Lower lobe of right lung (tissue), 2 donors: ENCODE measurements around the gene STAT5A. TPM values are rescaled to one million over a fixed set of nuclear protein-coding genes. Genes with fewer than 3 reads are reported as not detected.
"Not testable (repeated sequence)": the region's sequence is repeated elsewhere in the genome, so short reads cannot be mapped to it uniquely, and the experiment has no call there.

Source experiments
- ATAC-seq, 2 donors: fragments of 200-7000 bp; cut with Tn5 transposase; one replicate each; pipeline ENCODE4 v1.9.1; 2020 to 2022; ENCODE audit warnings: mild to moderate bottlenecking in 2 of 2, moderate library complexity in 2 of 2
- DNase-seq: peaks from one replicate; pipeline ENCODE4 v3.0.0-alpha.2; 2020
- H3K27ac ChIP-seq: fragments of 200-600 bp; one replicate; pipeline ENCODE4 v1.8.0; 2022
- H3K27me3 ChIP-seq: fragments of 200-600 bp; one replicate; pipeline ENCODE4 v1.8.0; 2022; ENCODE audit warnings: low read depth
- H3K36me3 ChIP-seq: fragments of 200-600 bp; one replicate; pipeline ENCODE4 v1.8.0; 2022; ENCODE audit warnings: mild to moderate bottlenecking
- H3K4me1 ChIP-seq: fragments of 200-600 bp; one replicate; pipeline ENCODE4 v1.8.0; 2022
- H3K4me3 ChIP-seq: fragments of 200-600 bp; one replicate; pipeline ENCODE4 v1.8.0; 2022; ENCODE audit warnings: mild to moderate bottlenecking
- H3K9me3 ChIP-seq: fragments of 200-600 bp; one replicate; pipeline ENCODE4 v1.8.0; 2022
- intact Hi-C: fragments of 100-400 bp; cut with DNase I; formaldehyde crosslinking; loops from one replicate; pipeline ENCODE4 v1.11.0; 2022
- total RNA-seq: library from RNA; stranded (reverse); fragmentation: NEBNext Ultra II Directional; extraction: Animal tissue kit (Norgen Biotek cat#: 25700); gene quantifications from one replicate; pipeline ENCODE4 v1.2.1, GENCODE V29; 2021
- TF ChIP-seq, protein P1 (sequence below): fragments of 200-600 bp; IDR thresholded peaks from one replicate; pipeline ENCODE4 v1.8.0; 2022; ENCODE audit warnings: antibody characterized with exemption, mild to moderate bottlenecking
- donor health status: DM: no; HTN: yes; CAD: no; lungs with severe emphysema.

The STAT5A gene
- total RNA-seq, 1 donor from 2014 or later: 53.3 TPM

- H3K9me3 ChIP-seq: no peaks in the 10 kb centered on the region
- intact Hi-C loops: no loop called here
- H3K36me3 ChIP-seq: peaks cover 29% of the 10 kb centered on the region
- ATAC-seq: peak; percentile 3 to 4
- H3K27me3 ChIP-seq: no peaks in the 10 kb centered on the region
- H3K4me1 ChIP-seq: peaks cover 40% of the 10 kb centered on the region
- no peak for DNase-seq
- TF ChIP-seq, protein P1, sequence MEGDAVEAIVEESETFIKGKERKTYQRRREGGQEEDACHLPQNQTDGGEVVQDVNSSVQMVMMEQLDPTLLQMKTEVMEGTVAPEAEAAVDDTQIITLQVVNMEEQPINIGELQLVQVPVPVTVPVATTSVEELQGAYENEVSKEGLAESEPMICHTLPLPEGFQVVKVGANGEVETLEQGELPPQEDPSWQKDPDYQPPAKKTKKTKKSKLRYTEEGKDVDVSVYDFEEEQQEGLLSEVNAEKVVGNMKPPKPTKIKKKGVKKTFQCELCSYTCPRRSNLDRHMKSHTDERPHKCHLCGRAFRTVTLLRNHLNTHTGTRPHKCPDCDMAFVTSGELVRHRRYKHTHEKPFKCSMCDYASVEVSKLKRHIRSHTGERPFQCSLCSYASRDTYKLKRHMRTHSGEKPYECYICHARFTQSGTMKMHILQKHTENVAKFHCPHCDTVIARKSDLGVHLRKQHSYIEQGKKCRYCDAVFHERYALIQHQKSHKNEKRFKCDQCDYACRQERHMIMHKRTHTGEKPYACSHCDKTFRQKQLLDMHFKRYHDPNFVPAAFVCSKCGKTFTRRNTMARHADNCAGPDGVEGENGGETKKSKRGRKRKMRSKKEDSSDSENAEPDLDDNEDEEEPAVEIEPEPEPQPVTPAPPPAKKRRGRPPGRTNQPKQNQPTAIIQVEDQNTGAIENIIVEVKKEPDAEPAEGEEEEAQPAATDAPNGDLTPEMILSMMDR: no peak
- peak overlapping the region; percentile 95 for H3K27ac ChIP-seq
- peak overlapping the region; percentile 74 for H3K4me3 ChIP-seq
Observed at GRCh38 chr17:42289611-42290181, 1.4 kb downstream of the STAT5A start.

DNA sequence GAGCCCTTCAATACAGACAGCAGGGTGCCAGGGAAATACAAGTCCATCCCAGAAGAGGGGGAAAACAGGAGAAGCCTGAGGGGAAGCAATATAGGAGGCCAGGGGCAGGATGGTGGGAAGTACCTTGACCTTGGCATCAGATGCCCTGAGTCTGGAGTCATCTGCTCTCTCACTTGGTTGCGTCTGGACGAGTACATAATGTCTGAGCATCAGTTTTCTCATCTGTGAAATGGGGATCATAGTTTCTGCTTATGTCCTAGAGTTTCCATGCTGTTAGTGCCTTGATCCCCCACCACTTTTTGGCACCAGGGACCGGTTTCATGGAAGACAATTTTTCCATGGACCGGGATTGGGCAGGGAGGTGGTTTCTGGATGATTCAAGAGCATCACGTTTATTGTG is 2.3 kb downstream of the STAT5A start:
- Histone ChIP-seq H3K27me3 (no peaks in the 10 kb centered on the region), H3K36me3 (peaks cover 35% of the 10 kb centered on the region), H3K27ac (no peak overlapping the region), H3K9me3 (no peaks in the 10 kb centered on the region), H3K4me1 (peaks cover 40% of the 10 kb centered on the region), H3K4me3 (no peak overlapping the region)
- TF ChIP-seq, protein P1: no peak
- intact Hi-C loops: no loop called here
- ATAC-seq: no peak
- no peak for DNase-seq

GRCh38 chr17:42291129-42291528 is 2.8 kb downstream of the STAT5A start:
- DNase-seq: no peak
- H3K36me3 ChIP-seq: peaks cover 40% of the 10 kb centered on the region
- TF ChIP-seq, protein P1: no peak

DNA sequence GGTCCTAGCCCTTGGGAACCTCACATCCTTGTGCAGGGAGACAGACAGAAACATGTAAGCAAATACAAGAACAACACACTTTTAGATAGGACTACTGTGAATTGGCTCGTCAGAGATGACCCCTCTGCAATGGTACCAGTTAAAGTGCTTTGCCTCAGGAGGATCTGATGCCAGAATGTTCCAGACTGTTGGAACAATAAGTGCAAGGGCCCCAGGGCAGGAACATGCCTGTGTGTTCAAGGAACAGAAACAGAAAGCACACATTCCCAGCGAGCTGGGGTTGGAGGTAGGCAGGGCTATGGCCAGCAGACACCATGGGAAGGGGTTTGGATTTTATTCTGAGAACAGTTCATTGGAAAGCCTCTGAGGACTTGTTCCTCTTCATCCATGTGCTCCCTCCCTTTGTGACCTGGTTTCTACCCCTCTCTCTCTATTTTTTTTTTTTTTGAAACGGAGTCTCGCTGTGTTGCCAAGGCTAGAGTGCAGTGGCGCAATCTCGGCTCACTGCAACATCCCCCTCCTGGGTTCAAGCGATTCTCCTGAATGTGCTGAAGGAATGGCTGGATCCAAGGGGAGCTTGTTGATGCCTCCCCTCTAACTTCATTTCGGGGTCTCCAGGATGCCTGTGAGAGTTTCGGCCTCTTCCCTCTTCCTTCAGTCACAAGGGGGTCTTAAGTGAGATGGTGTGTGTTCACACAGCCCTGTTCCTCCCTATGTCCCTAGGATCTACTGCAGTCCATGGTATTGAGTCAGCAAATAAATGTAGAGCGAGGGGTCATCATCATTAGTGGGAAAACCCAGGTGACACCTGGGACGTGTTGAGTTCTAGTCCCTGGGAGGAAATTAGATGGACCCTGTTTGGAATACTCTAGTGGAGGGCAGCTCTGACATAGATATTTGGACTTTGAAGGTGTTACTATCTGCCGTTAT is 6.4 kb downstream of the STAT5A start:
- TF ChIP-seq, protein P1: no peak
- Histone ChIP-seq H3K36me3 (peaks cover 62% of the 10 kb centered on the region), H3K4me3 (no peak overlapping the region), H3K27me3 (no peaks in the 10 kb centered on the region), H3K27ac (no peak overlapping the region), H3K4me1 (peaks cover 4% of the 10 kb centered on the region), H3K9me3 (no peaks in the 10 kb centered on the region)
- intact Hi-C loops: no loop called here
- ATAC-seq: peak in 1 of 2 donors; percentile 18
- DNase-seq: no peak

More at GRCh38 chr17:42291129-42291528, 2.8 kb downstream of the STAT5A start:
- no peak for ATAC-seq
- Histone ChIP-seq H3K27me3 (no peaks in the 10 kb centered on the region), H3K27ac (no peak overlapping the region), H3K4me1 (peaks cover 35% of the 10 kb centered on the region), H3K4me3 (no peak overlapping the region), H3K9me3 (no peaks in the 10 kb centered on the region)
- intact Hi-C loops: no loop called here

DNA sequence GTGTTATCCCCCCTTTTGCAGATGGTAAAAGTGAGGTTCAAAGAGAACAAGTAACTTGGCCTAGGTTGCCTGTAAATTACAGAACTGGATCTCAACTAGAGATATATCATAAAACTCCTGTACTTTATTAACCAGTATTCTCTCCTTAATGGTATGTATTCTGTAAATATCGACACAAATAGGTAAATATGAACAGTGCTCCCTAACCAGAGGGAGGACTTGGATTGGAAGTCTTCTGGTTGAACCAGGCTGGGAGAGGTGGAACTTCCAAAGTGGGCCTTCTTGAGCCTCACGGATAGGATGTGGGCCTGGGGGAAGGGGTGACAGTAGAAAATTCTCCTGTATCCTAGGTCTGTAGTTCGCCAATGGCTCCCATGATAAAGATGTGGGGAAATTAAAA is 7.7 kb downstream of the STAT5A start:
- peaks cover 64% of the 10 kb centered on the region for H3K36me3 ChIP-seq
- intact Hi-C loops: no loop called here
- ATAC-seq: no peak
- no peaks in the 10 kb centered on the region for H3K9me3 ChIP-seq
- DNase-seq: no peak
- no peaks in the 10 kb centered on the region for H3K4me1 ChIP-seq
- TF ChIP-seq, protein P1: no peak
- no peaks in the 10 kb centered on the region for H3K27me3 ChIP-seq
- H3K4me3 ChIP-seq: no peak overlapping the region
- no peak overlapping the region for H3K27ac ChIP-seq

- H3K9me3 ChIP-seq, intact Hi-C loops, H3K4me1 ChIP-seq, H3K27ac ChIP-seq, H3K27me3 ChIP-seq, ATAC-seq, DNase-seq, H3K4me3 ChIP-seq: not testable (repeated sequence)
- peaks cover 70% of the 10 kb centered on the region for H3K36me3 ChIP-seq
Observed at GRCh38 chr17:42297775-42298174, 9.5 kb downstream of the STAT5A start.

DNA sequence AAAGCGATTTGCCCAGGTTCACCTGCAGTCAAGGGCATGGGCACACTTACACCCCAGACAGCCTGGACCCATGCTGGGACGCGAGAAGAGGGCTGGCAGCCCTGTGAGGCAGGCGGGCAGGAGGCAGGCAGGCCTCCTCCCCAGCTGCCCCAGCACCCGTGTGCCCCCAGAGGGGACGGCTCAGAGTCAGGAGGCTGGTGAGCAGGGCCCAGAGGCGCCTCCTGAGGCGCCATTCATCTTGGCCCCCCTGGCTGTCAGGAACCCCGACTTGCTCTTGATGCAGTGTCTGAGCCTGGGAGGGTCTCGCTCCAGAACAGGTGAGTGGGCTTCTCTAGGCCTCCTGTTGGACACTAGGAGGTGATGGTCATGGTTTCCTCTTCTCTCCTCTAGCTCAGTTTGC is 11.1 kb downstream of the STAT5A start:
- not testable (repeated sequence) for H3K27ac ChIP-seq, DNase-seq
- peaks cover 74% of the 10 kb centered on the region for H3K36me3 ChIP-seq

DNA sequence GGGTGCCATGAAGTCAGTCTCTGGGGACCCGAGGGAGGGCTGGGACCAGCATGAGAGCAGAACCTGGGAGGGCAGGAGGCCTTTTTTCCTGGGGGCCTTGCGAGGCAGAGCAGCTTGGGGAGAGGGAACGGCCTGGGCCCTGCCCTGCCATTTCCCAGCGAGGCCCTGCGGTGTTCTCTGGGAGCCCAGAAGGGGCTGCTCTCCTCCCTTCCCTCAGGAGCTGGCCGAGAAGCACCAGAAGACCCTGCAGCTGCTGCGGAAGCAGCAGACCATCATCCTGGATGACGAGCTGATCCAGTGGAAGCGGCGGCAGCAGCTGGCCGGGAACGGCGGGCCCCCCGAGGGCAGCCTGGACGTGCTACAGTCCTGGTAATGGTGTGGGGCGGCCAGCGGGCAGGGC is 11.6 kb downstream of the STAT5A start:
- H3K27me3 ChIP-seq, H3K4me3 ChIP-seq, ATAC-seq, H3K9me3 ChIP-seq, intact Hi-C loops, H3K4me1 ChIP-seq, H3K27ac ChIP-seq, DNase-seq: not testable (repeated sequence)
- peaks cover 74% of the 10 kb centered on the region for H3K36me3 ChIP-seq

More for the DNA sequence above, 11.1 kb downstream of the STAT5A start:
- H3K4me3 ChIP-seq, ATAC-seq, intact Hi-C loops, H3K27me3 ChIP-seq, H3K4me1 ChIP-seq, H3K9me3 ChIP-seq: not testable (repeated sequence)
